K562 (cell line): ENCODE results near the gene PDCD6IP. TPM values are rescaled to one million over a fixed set of nuclear protein-coding genes. Genes with fewer than 3 reads are reported as not detected.

Source experiments
- ARID4B ChIP-seq: sonication (generic); formaldehyde crosslinking; IDR thresholded peaks from 2 replicates; pipeline ENCODE4 v1.8.0; 2022; ENCODE audit warnings: mild to moderate bottlenecking, missing genetic modification reagents
- C11orf30 ChIP-seq: fragments of 450-650 bp; IDR thresholded peaks from 2 replicates; pipeline ENCODE4 v1.6.1; 2016; ENCODE audit warnings: low read depth, mild to moderate bottlenecking
- DMBX1 ChIP-seq: fragments of 250-450 bp; sonication (Bioruptor Pico); IDR thresholded peaks from 2 replicates; pipeline ENCODE4 v1.8.0; 2022; ENCODE audit warnings: inconsistent platforms, mild to moderate bottlenecking, moderate library complexity, borderline replicate concordance
- HIVEP1 ChIP-seq: fragments of 250-450 bp; sonication (Bioruptor Pico); IDR thresholded peaks from 2 replicates; pipeline ENCODE4 v1.4.0; 2020; ENCODE audit warnings: mild to moderate bottlenecking
- HNRNPK ChIP-seq: fragments of 200-400 bp; formaldehyde crosslinking; IDR thresholded peaks from one replicate; pipeline ENCODE4 v1.6.1; 2018; ENCODE audit warnings: mild to moderate bottlenecking, low read depth, low read length; ENCODE audit not compliant: poor library complexity, severe bottlenecking
- LARP7 ChIP-seq: fragments of 450-650 bp; IDR thresholded peaks from 2 replicates; pipeline ENCODE4 v1.6.1; 2016
- PHB ChIP-seq: fragments of 250-450 bp; sonication (Bioruptor Pico); IDR thresholded peaks from 2 replicates; pipeline ENCODE4 v1.5.0; 2021
- SPI1 ChIP-seq: IDR thresholded peaks from 2 replicates; pipeline ENCODE4 v1.6.1; 2011; ENCODE audit warnings: low read depth, low read length, control low read depth, borderline replicate concordance
- TSC22D4 ChIP-seq: fragments of 450-650 bp; IDR thresholded peaks from 2 replicates; pipeline ENCODE4 v1.6.1; 2016; ENCODE audit warnings: missing genetic modification characterization, missing biosample characterization, control low read depth
- ZNF212 ChIP-seq: fragments of 450-650 bp; formaldehyde crosslinking; IDR thresholded peaks from 2 replicates; pipeline ENCODE4 v1.4.0; 2020; ENCODE audit warnings: mild to moderate bottlenecking
- ZNF324 ChIP-seq: fragments of 250-450 bp; sonication (Bioruptor Pico); IDR thresholded peaks from 2 replicates; pipeline ENCODE4 v1.4.0; 2020; ENCODE audit warnings: mild to moderate bottlenecking
- polyA plus RNA-seq, 8 experiments: library from polyadenylated mRNA; depleted of rRNA in 4 of 8; stranded (reverse) in 5 of 8; unstranded in 3 of 8; fragments of >200 nt; fragmentation: Nextera tagmentation in 2 of 8; fragmentation: Illumina TruSeq in 1 of 8; extraction: Ambion mirVana in 2 of 8; extraction: Trizol in 1 of 8; gene quantifications; 2 replicates each; pipeline versions ENCODE4 v1.2.1 to v1.2.3, GENCODE V29; 2011 to 2014; ENCODE audit warnings: inconsistent platforms in 1 of 8, missing spikeins in 1 of 8
- total RNA-seq, 7 experiments: library from RNA; depleted of rRNA in 6 of 7; stranded (reverse); fragments of >200 nt in 6 of 7; fragmentation: Illumina TruSeq in 2 of 7; extraction: Trizol in 2 of 7; gene quantifications; 2 replicates each; pipeline versions ENCODE4 v1.2.1 to v1.2.3, GENCODE V29; 2011 to 2021; ENCODE audit warnings: low replicate concordance in 1 of 7
- TF ChIP-seq, protein P1 (sequence below), 2 experiments: fragments of 250-450 bp in 1 of 2; fragments of 450-650 bp in 1 of 2; sonication (Bioruptor Pico) in 1 of 2; IDR thresholded peaks; 2 replicates each; pipeline versions ENCODE4 v1.6.1 to v1.8.0; 2016 to 2021; ENCODE audit warnings: mild to moderate bottlenecking in 2 of 2, moderate library complexity in 2 of 2, missing compliant biosample characterization in 1 of 2, missing genetic modification characterization in 1 of 2
- TF ChIP-seq, protein P2 (sequence below): fragments of 250-450 bp; sonication (Bioruptor Pico); IDR thresholded peaks from 2 replicates; pipeline ENCODE4 v1.4.0; 2020
- TF ChIP-seq, protein P3 (sequence below): fragments of 450-650 bp; IDR thresholded peaks from 2 replicates; pipeline ENCODE4 v1.6.1; 2018; ENCODE audit warnings: mild to moderate bottlenecking, low read depth; ENCODE audit not compliant: partially characterized antibody

PDCD6IP gene
- total and polyA plus RNA-seq, 9 of the 15 experiments (the other 6 are each of a cell fraction or from before 2014, with no cell fraction given): 40.2 to 302 (median 122) TPM

- peak; percentile 84; the same call in 1 of the 2 replicates for TF ChIP-seq DMBX1 (CRISPR knock-in tag)
- no peak for TF ChIP-seq LARP7
- no peak for TF ChIP-seq PHB (CRISPR knock-in tag)
- TF ChIP-seq, protein P1, sequence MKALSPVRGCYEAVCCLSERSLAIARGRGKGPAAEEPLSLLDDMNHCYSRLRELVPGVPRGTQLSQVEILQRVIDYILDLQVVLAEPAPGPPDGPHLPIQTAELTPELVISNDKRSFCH (CRISPR knock-in tag; IDR thresholded peaks at IDR 0.05): no peak
- TF ChIP-seq, protein P1 (tag; IDR thresholded peaks at IDR 0.05): 0 out of 2 replicates have a peak, but pooled peaks have one; percentile 64
- TF ChIP-seq, protein P2, sequence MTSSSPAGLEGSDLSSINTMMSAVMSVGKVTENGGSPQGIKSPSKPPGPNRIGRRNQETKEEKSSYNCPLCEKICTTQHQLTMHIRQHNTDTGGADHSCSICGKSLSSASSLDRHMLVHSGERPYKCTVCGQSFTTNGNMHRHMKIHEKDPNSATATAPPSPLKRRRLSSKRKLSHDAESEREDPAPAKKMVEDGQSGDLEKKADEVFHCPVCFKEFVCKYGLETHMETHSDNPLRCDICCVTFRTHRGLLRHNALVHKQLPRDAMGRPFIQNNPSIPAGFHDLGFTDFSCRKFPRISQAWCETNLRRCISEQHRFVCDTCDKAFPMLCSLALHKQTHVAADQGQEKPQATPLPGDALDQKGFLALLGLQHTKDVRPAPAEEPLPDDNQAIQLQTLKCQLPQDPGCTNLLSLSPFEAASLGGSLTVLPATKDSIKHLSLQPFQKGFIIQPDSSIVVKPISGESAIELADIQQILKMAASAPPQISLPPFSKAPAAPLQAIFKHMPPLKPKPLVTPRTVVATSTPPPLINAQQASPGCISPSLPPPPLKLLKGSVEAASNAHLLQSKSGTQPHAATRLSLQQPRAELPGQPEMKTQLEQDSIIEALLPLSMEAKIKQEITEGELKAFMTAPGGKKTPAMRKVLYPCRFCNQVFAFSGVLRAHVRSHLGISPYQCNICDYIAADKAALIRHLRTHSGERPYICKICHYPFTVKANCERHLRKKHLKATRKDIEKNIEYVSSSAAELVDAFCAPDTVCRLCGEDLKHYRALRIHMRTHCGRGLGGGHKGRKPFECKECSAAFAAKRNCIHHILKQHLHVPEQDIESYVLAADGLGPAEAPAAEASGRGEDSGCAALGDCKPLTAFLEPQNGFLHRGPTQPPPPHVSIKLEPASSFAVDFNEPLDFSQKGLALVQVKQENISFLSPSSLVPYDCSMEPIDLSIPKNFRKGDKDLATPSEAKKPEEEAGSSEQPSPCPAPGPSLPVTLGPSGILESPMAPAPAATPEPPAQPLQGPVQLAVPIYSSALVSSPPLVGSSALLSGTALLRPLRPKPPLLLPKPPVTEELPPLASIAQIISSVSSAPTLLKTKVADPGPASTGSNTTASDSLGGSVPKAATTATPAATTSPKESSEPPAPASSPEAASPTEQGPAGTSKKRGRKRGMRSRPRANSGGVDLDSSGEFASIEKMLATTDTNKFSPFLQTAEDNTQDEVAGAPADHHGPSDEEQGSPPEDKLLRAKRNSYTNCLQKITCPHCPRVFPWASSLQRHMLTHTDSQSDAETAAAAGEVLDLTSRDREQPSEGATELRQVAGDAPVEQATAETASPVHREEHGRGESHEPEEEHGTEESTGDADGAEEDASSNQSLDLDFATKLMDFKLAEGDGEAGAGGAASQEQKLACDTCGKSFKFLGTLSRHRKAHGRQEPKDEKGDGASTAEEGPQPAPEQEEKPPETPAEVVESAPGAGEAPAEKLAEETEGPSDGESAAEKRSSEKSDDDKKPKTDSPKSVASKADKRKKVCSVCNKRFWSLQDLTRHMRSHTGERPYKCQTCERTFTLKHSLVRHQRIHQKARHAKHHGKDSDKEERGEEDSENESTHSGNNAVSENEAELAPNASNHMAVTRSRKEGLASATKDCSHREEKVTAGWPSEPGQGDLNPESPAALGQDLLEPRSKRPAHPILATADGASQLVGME (CRISPR knock-in tag): no peak
- TF ChIP-seq C11orf30: peak; percentile 95
- TF ChIP-seq, protein P3, sequence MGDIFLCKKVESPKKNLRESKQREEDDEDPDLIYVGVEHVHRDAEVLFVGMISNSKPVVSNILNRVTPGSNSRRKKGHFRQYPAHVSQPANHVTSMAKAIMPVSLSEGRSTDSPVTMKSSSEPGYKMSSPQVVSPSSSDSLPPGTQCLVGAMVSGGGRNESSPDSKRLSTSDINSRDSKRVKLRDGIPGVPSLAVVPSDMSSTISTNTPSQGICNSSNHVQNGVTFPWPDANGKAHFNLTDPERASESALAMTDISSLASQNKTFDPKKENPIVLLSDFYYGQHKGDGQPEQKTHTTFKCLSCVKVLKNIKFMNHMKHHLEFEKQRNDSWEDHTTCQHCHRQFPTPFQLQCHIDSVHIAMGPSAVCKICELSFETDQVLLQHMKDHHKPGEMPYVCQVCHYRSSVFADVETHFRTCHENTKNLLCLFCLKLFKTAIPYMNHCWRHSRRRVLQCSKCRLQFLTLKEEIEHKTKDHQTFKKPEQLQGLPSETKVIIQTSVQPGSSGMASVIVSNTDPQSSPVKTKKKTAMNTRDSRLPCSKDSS: no peak
- no peak for TF ChIP-seq HIVEP1
- peak; percentile 78 for TF ChIP-seq SPI1
- TF ChIP-seq ZNF324 (CRISPR knock-in tag): no peak; the same call in 1 of the 2 replicates
- TF ChIP-seq TSC22D4 (tag): no peak
- no peak for TF ChIP-seq HNRNPK
- no peak for TF ChIP-seq ZNF212 (CRISPR knock-in tag)
- peak; percentile 64 for TF ChIP-seq ARID4B (CRISPR knock-in tag)
Observed at GRCh38 chr3:33791477-33792166, 6.8 kb upstream of the PDCD6IP start (continued).
